Measurements from ENCODE around the gene DAD1. TPM values are rescaled to one million over a fixed set of nuclear protein-coding genes. Genes with fewer than 3 reads are reported as not detected.

Gene DAD1
- total and polyA plus RNA-seq, 2 experiments from 2014 or later = 327 to 463 TPM

DNA sequence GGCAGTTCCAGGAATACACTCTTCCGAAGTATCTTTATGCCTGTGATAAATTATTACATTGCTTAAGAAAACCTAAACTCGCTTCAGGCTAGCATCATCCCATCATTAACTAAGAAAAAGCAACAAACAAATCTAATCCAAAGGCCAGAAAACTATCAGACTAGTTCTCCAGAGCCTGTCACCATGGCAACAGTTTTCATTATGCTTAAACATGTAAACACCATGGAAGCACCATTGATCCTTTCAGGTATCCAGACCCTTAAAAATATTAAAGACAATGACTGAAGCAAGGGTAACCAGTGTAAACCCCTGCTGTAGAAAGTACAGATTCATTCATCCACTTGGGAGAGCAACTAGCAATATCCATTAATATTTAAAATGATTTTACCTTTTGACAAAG lies 9.8 kb downstream of the DAD1 start:
- TF ChIP-seq EZH2phosphoT487 (IDR thresholded peaks at IDR 0.05; ENCODE audit: low read depth, severe bottlenecking, unreplicated experiment) (no peak), EZH2 (IDR thresholded peaks at IDR 0.05; ENCODE audit: borderline replicate concordance) (no peak)
- TF ChIP-seq, protein P1, sequence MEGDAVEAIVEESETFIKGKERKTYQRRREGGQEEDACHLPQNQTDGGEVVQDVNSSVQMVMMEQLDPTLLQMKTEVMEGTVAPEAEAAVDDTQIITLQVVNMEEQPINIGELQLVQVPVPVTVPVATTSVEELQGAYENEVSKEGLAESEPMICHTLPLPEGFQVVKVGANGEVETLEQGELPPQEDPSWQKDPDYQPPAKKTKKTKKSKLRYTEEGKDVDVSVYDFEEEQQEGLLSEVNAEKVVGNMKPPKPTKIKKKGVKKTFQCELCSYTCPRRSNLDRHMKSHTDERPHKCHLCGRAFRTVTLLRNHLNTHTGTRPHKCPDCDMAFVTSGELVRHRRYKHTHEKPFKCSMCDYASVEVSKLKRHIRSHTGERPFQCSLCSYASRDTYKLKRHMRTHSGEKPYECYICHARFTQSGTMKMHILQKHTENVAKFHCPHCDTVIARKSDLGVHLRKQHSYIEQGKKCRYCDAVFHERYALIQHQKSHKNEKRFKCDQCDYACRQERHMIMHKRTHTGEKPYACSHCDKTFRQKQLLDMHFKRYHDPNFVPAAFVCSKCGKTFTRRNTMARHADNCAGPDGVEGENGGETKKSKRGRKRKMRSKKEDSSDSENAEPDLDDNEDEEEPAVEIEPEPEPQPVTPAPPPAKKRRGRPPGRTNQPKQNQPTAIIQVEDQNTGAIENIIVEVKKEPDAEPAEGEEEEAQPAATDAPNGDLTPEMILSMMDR (IDR thresholded peaks at IDR 0.05; ENCODE audit: poor library complexity) = no peak
- Histone ChIP-seq H3K9me3 (ENCODE audit: low read depth) (no peaks in the 10 kb centered on the region), H3K36me3 (replicated peaks; ENCODE audit: insufficient read depth, low read depth) (no peaks in the 10 kb centered on the region), H2AFZ (no peak overlapping the region), H3K9me2 (replicated peaks; ENCODE audit: insufficient read depth) (no peaks in the 10 kb centered on the region), H4K20me1 (ENCODE audit: insufficient read depth, poor library complexity, severe bottlenecking) (peaks cover 7% of the 10 kb centered on the region), H3K27me3 (no peaks in the 10 kb centered on the region), H3K4me2 (no peak overlapping the region), H3K4me3 (no peak overlapping the region), H3K79me2 (peaks cover 93% of the 10 kb centered on the region), H3K4me1 (ENCODE audit: insufficient read depth) (no peaks in the 10 kb centered on the region), H3K27ac (no peak overlapping the region)
- no peak for DNase-seq (ENCODE audit: low spot score)
- 82% methylated on average over 2 of the region's 2 CpGs for WGBS (ENCODE audit: low lambda C conversion rate, missing lambda C conversion rate)

DNA sequence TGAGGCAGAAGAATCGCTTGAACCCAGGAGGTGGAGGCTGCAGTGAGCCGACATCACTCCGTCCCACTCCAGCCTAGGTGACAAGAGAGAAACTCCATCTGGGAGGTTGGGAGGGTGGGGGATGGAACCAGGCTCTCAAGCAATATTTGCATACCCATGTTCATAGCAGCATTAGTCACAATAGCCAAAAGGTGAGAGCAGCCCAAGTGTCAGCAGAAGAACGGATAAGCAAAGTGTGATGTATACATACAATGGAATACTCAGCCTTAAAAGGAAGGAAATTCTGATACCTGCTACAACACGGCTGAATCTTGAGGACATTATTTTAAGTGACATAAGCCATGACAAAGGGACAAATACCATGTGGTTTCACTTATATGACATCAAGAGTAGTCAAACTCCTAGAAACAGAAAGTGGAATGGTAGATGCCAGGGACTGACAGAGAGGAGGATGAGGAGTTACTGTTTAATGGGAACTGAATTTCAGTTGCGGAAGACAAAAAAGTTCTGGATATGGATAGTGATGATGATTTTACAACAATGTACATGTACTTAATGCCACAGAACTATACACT lies 11.6 kb downstream of the DAD1 start:
- Histone ChIP-seq H3K9me2 (replicated peaks; ENCODE audit: insufficient read depth) (no peaks in the 10 kb centered on the region), H2AFZ (no peak overlapping the region), H3K4me1 (ENCODE audit: insufficient read depth) (no peaks in the 10 kb centered on the region), H3K36me3 (replicated peaks; ENCODE audit: insufficient read depth, low read depth) (no peaks in the 10 kb centered on the region), H4K20me1 (ENCODE audit: insufficient read depth, poor library complexity, severe bottlenecking) (peaks cover 7% of the 10 kb centered on the region), H3K4me3 (no peak overlapping the region), H3K4me2 (no peak overlapping the region), H3K79me2 (peaks cover 77% of the 10 kb centered on the region), H3K27me3 (no peaks in the 10 kb centered on the region), H3K9me3 (ENCODE audit: low read depth) (no peaks in the 10 kb centered on the region), H3K27ac (no peak overlapping the region)
- no peak for TF ChIP-seq EZH2phosphoT487 (IDR thresholded peaks at IDR 0.05; ENCODE audit: low read depth, severe bottlenecking, unreplicated experiment)
- TF ChIP-seq, protein P1 (IDR thresholded peaks at IDR 0.05; ENCODE audit: poor library complexity) = no peak
- no peak for TF ChIP-seq EZH2 (IDR thresholded peaks at IDR 0.05; ENCODE audit: borderline replicate concordance)
- WGBS (ENCODE audit: low lambda C conversion rate, missing lambda C conversion rate) = 78% methylated on average over 6 of the region's 6 CpGs
- no peak for DNase-seq (ENCODE audit: low spot score)

DNA sequence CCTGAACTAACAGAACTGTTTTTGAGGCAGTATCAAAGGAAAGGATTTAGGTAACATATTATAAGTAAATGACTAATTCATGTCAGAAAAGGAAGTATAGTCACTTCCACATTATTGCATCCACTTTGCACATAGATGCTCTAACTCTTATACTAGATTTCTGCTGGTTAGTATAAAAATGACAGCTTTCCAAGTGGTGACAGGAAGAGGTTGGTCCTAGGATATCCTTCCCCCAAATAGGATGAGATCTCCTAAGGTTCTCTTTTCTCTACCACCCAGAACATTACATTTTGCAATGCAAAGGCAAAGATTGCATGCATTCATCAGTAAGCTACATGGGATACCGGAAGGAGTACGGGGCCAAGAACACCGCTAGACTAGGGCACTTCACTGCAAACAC lies 15.2 kb downstream of the DAD1 start:
- no peaks in the 10 kb centered on the region for H3K9me2 ChIP-seq (replicated peaks; ENCODE audit: insufficient read depth)
- H3K9me3 ChIP-seq (ENCODE audit: low read depth) = no peaks in the 10 kb centered on the region
- H3K4me1 ChIP-seq (ENCODE audit: insufficient read depth) = peaks cover 10% of the 10 kb centered on the region
- H2AFZ ChIP-seq = no peak overlapping the region
- H4K20me1 ChIP-seq (ENCODE audit: insufficient read depth, poor library complexity, severe bottlenecking) = no peaks in the 10 kb centered on the region
- no peak overlapping the region for H3K4me3 ChIP-seq
- no peaks in the 10 kb centered on the region for H3K36me3 ChIP-seq (replicated peaks; ENCODE audit: insufficient read depth, low read depth)
- H3K79me2 ChIP-seq = peaks cover 57% of the 10 kb centered on the region
- no peak for TF ChIP-seq EZH2phosphoT487 (IDR thresholded peaks at IDR 0.05; ENCODE audit: low read depth, severe bottlenecking, unreplicated experiment)
- TF ChIP-seq, protein P1 (IDR thresholded peaks at IDR 0.05; ENCODE audit: poor library complexity) = no peak
- no peak for TF ChIP-seq EZH2 (IDR thresholded peaks at IDR 0.05; ENCODE audit: borderline replicate concordance)
- H3K4me2 ChIP-seq = no peak overlapping the region
- 97% methylated on average over 3 of the region's 3 CpGs for WGBS (ENCODE audit: low lambda C conversion rate, missing lambda C conversion rate)
- no peak overlapping the region for H3K27ac ChIP-seq
- no peak for DNase-seq (ENCODE audit: low spot score)
- H3K27me3 ChIP-seq = no peaks in the 10 kb centered on the region
